Measurements from ENCODE around the gene KIAA0513. TPM values are rescaled to one million over a fixed set of nuclear protein-coding genes. Genes with fewer than 3 reads are reported as not detected.
A peak's percentile ranks its signal among the peaks of the same experiment; 100 is the strongest.

Gene KIAA0513
- total and polyA plus RNA-seq, 2 of the 13 experiments (the other 11 are each of a cell fraction or from before 2014, with no cell fraction given): 1.8 TPM

- Histone ChIP-seq H3K79me2 (ENCODE audit: insufficient read depth, low read length) (peaks cover 82% of the 10 kb centered on the region), H2AFZ (ENCODE audit: low read length) (no peak overlapping the region), H3K36me3 (replicated peaks in 1 of 2; ENCODE audit: control insufficient read depth in 1 of 2, insufficient read depth in 2 of 2, low read length in 2 of 2) (peaks cover 6 to 7% of the 10 kb centered on the region in 2 experiments; a peak in 2 of 5 replicates), H3K4me3 (replicated peaks in 1 of 3; ENCODE audit: insufficient read depth in 1 of 3, low read depth in 2 of 3, low read length in 3 of 3) (peak overlapping the region in 1 of 3 experiments; percentile 59; a peak in 1 of 6 replicates), H3K4me1 (ENCODE audit: insufficient read depth, low read length) (peaks cover 96% of the 10 kb centered on the region), H3K27me3 (ENCODE audit: control insufficient read depth in 1 of 2, insufficient read depth in 2 of 2, low read length in 2 of 2) (no peaks in the 10 kb centered on the region), H3K9ac (ENCODE audit: insufficient read depth, low read depth, low read length) (no peak overlapping the region), H3K27ac (ENCODE audit: extremely low read length, insufficient read depth, low read length) (peak overlapping the region; percentile 81), H3K9me3 (ENCODE audit: low read length) (no peaks in the 10 kb centered on the region), H3K4me2 (ENCODE audit: low read depth, low read length) (peak overlapping the region; percentile 73), H4K20me1 (ENCODE audit: insufficient read depth, low read length) (peaks cover 21% of the 10 kb centered on the region; the same call in 1 of the 2 replicates)
- no TSS peak for BruUV-seq (replicated peaks)
- intact Hi-C loops (cut with micrococcal nuclease; ENCODE audit: unreplicated experiment) (no loop called here), in situ Hi-C loops (cut with HindIII; ENCODE audit: extremely low pct_ligation_motif_present, low pct_unique_long_range_greater_than_20kb) (no loop called here)
- DNase-seq (ENCODE audit: low spot score): no peak
- ATAC-seq: no peak
- POLR2A ChIA-PET: interaction anchor here (4.9 kb wide), 1 partner anchor 9 kb away, joined by 42 read pairs; the partner anchor contains the start of gene ZDHHC7
- FAIRE-seq: no peak
- CTCF ChIA-PET (ENCODE audit: low intra/inter-chr PET ratio, low total read pairs): no interaction called here
- 96% methylated on average over 12 of the region's 12 CpGs for WGBS (ENCODE audit: low lambda C conversion rate)
- TF ChIP-seq TBX3 (IDR thresholded peaks at IDR 0.05; ENCODE audit: borderline replicate concordance) (no peak), PRPF4 (IDR thresholded peaks at IDR 0.05; ENCODE audit: low read depth, low read length, poor library complexity, severe bottlenecking) (peak; percentile 70), ZNF687 (CRISPR knock-in tag; IDR thresholded peaks at IDR 0.05) (peak; percentile 50; the same call in 1 of the 2 replicates), GMEB2 (CRISPR knock-in tag; IDR thresholded peaks at IDR 0.05; ENCODE audit: low read depth) (no peak), ZBTB40 (IDR thresholded peaks at IDR 0.05) (no peak), ZBTB40 (CRISPR knock-in tag; IDR thresholded peaks at IDR 0.05) (0 out of 2 replicates have a peak, but pooled peaks have one; percentile 7), ZBTB38 (CRISPR knock-in tag; IDR thresholded peaks at IDR 0.05) (peak; percentile 45; the same call in 1 of the 2 replicates), TAF1 (CRISPR knock-in tag; IDR thresholded peaks at IDR 0.05) (no peak), PLRG1 (conservative IDR thresholded peaks at IDR 0.05) (no peak)
Observed at GRCh38 chr16:85002608-85003007, 25.0 kb upstream of the KIAA0513 start.

All from HepG2 (cell line).